ENCODE measurements around the gene DOCK3.

GRCh38 chr3:50806806-50807205 lies 132.1 kb downstream of the DOCK3 start:
- TF ChIP-seq POLR2A (IDR thresholded peaks at IDR 0.05) (no peak), CTCF (IDR thresholded peaks at IDR 0.05 in 8 of 11, conservative IDR thresholded peaks at IDR 0.05 in 3 of 11) (no peak), POLR2AphosphoS5 (IDR thresholded peaks at IDR 0.05) (no peak)

Measured in spleen (tissue), 7 donors.